HG03025 (cell line): Measurements from ENCODE around the gene PALM.

Experiments
- ATAC-seq: cut with Tn5 transposase; IDR thresholded peaks from one replicate; pipeline ENCODE4 v1.9.1; 2021; ENCODE audit warnings: mild to moderate bottlenecking, moderate library complexity; ENCODE audit not compliant: unreplicated experiment, low FRiP score

The PALM gene

GRCh38 chr19:748274-748598 lies 39.5 kb downstream of the PALM start:
- no peak for ATAC-seq

GRCh38 chr19:749811-750210 lies 41.1 kb downstream of the PALM start:
- no peak for ATAC-seq

GRCh38 chr19:750640-751423 lies 42.1 kb downstream of the PALM start, which contains the start of gene MISP:
Gene MISP, plus strand, starts transcription at chr19:751112. Its CDS starts 5,835 bp downstream, at chr19:756947.
- ATAC-seq: no peak

GRCh38 chr19:751501-752341 lies 43.0 kb downstream of the PALM start:
- ATAC-seq: no peak

GRCh38 chr19:752652-753517 lies 44.1 kb downstream of the PALM start:
- no peak for ATAC-seq

- no peak for ATAC-seq
These were observed 45.8 kb downstream of the PALM start for GRCh38 chr19:754530-754929.

- no peak for ATAC-seq
These were observed 46.3 kb downstream of the PALM start for GRCh38 chr19:755063-755462.

GRCh38 chr19:756236-756635 lies 47.5 kb downstream of the PALM start:
- ATAC-seq: no peak

- no peak for ATAC-seq
These were observed 48.3 kb downstream of the PALM start for GRCh38 chr19:756821-757688.

- no peak for ATAC-seq
These were observed 49.3 kb downstream of the PALM start for GRCh38 chr19:757811-758668.

- no peak for ATAC-seq
These were observed 54.4 kb downstream of the PALM start for GRCh38 chr19:763181-763580.

GRCh38 chr19:763869-764268 lies 55.1 kb downstream of the PALM start:
- no peak for ATAC-seq

GRCh38 chr19:764301-764700 lies 55.6 kb downstream of the PALM start:
- ATAC-seq: no peak

- no peak for ATAC-seq
These were observed 56.5 kb downstream of the PALM start for GRCh38 chr19:765179-765738.

- no peak for ATAC-seq
These were observed 59.7 kb downstream of the PALM start for GRCh38 chr19:768424-768823.

GRCh38 chr19:769616-770015 lies 60.9 kb downstream of the PALM start:
- ATAC-seq: no peak

- no peak for ATAC-seq
These were observed 62.6 kb downstream of the PALM start for GRCh38 chr19:771332-771785.

- ATAC-seq: no peak
These were observed 63.3 kb downstream of the PALM start for GRCh38 chr19:772063-772462.
